NCI-H1930 (cell line): Measurements from ENCODE around the gene HAO2.

Source experiments
- DNase-seq, 2 experiments: peaks; one replicate each; lab custom pipeline; 2025; lab: John Stamatoyannopoulos, UW

HAO2 gene

GRCh38 chr1:119380304-119380703, 11.7 kb downstream of the HAO2 start:
- DNase-seq, result no peak

- DNase-seq, result no peak
These were observed 12.5 kb downstream of the HAO2 start for GRCh38 chr1:119380983-119381662.

- no peak for DNase-seq
These were observed 16.0 kb downstream of the HAO2 start for GRCh38 chr1:119384591-119384990.

GRCh38 chr1:119385650-119386049, 17.1 kb downstream of the HAO2 start:
- no peak for DNase-seq

- DNase-seq, result no peak
These were observed 19.3 kb downstream of the HAO2 start for GRCh38 chr1:119387858-119388257.

GRCh38 chr1:119388450-119388849, 19.9 kb downstream of the HAO2 start:
- no peak for DNase-seq

- DNase-seq, result no peak
These were observed 21.9 kb downstream of the HAO2 start for GRCh38 chr1:119390526-119390925.

GRCh38 chr1:119391749-119392148, 23.2 kb downstream of the HAO2 start:
- DNase-seq, result no peak

- no peak for DNase-seq
These were observed 25.5 kb downstream of the HAO2 start for GRCh38 chr1:119394085-119394484.

- DNase-seq, result no peak
These were observed 28.4 kb downstream of the HAO2 start for GRCh38 chr1:119396982-119397381.

- no peak for DNase-seq
These were observed 29.4 kb downstream of the HAO2 start for GRCh38 chr1:119397986-119398385.

GRCh38 chr1:119404736-119405135, 36.2 kb downstream of the HAO2 start:
- no peak for DNase-seq

- DNase-seq, result no peak
These were observed 41.1 kb downstream of the HAO2 start for GRCh38 chr1:119409731-119410130.

- DNase-seq, result no peak
These were observed 42.4 kb downstream of the HAO2 start for GRCh38 chr1:119410961-119411360.

- no peak for DNase-seq
These were observed 46.4 kb downstream of the HAO2 start, which contains the start of gene HSD3B2 for GRCh38 chr1:119414950-119415349. Gene HSD3B2 (plus strand): TSS chr1:119415150. CDS start chr1:119415420, 270 bp downstream.

- no peak for DNase-seq
These were observed 47.5 kb downstream of the HAO2 start for GRCh38 chr1:119416006-119416640.

- no peak for DNase-seq
These were observed 50.5 kb downstream of the HAO2 start for GRCh38 chr1:119419109-119419508.

- no peak for DNase-seq
These were observed 52.1 kb downstream of the HAO2 start for GRCh38 chr1:119420638-119421037.

GRCh38 chr1:119422631-119423030, 54.0 kb downstream of the HAO2 start:
- DNase-seq, result no peak

- DNase-seq, result no peak
These were observed 60.4 kb downstream of the HAO2 start for GRCh38 chr1:119428991-119429390.

GRCh38 chr1:119429687-119430086, 61.1 kb downstream of the HAO2 start:
- no peak for DNase-seq

- DNase-seq, result no peak
These were observed 61.9 kb downstream of the HAO2 start for GRCh38 chr1:119430486-119430885.

- DNase-seq, result no peak
These were observed 63.3 kb downstream of the HAO2 start for GRCh38 chr1:119431836-119432235.

- DNase-seq, result no peak
These were observed 66.5 kb downstream of the HAO2 start for GRCh38 chr1:119435052-119435451.
